SW 1271 (cell line): ENCODE results near the gene RPL22.

Source experiments
- DNase-seq, 2 experiments: peaks; one replicate each; lab custom pipeline; 2025; lab: John Stamatoyannopoulos, UW

RPL22 gene

DNA sequence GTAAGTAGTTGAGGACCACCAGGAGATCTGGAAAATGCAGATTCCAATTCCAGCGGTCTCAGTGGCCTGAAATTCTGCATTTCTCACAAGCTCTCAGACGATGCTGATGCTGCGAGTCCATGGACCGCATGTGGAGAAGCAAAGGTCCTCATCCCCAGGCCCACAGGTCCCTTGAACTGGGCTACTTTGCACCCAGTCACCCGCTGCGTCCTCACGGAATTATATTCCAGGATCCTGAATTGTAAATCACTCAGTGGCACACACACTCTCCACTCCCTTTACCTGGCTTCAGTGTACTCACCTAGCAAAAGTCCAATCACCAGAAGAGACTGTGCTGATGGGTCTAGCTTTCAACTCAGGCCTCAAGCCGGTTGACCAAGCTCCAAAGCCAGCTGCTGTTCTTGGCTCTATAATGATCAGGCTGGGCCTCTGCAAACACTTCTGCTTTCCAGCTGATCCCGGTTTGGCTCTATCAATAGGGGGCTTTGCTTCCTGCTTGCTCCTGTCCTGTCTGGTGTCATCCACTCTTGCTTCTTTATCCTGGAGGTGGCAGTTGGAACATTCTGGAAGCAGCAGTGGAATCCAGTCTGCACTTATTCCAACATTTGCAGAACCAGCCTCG, 904 bp upstream of the RPL22 start:
- no peak for DNase-seq

DNA sequence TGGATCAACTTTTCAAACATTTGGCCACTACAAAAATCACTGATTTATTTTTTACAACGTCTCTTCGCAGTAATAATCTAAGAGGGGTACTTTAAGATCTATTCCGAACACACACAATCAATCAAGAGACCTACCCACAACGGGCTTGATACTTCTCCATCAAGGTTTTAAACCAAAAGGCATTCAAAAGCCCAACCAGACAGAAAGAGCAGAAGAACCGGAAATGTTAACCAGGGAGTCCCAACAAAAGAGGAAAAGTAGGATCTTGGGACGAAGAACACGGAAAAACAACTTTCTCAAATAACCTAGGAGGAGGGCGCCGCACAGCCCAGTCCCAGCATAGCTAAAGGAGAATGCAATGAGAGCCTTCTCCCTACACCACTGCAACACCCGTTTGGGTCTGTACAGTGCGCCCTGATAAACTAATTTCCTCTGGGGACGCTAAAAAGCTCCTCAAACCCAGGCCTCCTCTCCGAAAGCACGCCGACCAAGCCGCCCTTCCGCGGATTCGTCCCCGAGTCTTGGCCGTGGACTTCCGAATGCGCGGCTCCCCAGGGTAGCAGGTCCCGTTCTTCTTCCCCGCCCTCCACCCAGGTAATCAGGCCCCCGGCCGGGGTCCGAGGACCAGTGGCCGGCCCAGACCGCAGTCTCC, 623 bp downstream of the RPL22 start:
- DNase-seq: no peak

DNA sequence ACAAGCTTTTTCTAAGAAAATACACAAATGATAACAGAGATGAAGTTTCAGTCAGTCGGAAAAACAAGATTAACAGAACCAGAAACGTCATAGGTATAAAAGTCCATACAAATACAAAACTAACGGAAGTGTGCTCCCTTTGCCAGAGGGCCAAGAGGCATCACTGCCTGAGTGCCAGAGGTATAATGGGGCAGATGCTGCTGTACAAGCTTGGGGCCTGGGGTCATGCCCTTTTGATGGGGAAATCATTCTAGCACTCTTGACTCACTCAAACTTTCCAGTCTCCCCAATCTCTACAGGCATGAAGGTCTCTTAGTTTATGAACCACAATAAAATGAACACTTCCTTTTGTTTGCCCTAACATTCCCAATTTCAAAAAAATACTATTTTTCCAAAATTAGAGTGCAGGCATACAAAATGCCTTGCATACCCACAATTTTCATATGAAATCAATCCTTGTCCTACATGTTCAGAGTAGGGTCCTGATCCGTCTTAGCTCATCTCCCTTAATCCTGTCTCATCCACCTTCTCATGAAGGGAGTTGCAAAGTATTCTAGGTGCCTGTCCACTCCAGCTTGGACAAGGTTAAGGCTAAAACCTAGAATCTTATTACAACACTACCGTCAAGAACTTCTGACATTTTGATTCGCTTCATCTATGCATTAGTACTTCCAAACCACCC, 1.5 kb downstream of the RPL22 start:
- DNase-seq: no peak

DNA sequence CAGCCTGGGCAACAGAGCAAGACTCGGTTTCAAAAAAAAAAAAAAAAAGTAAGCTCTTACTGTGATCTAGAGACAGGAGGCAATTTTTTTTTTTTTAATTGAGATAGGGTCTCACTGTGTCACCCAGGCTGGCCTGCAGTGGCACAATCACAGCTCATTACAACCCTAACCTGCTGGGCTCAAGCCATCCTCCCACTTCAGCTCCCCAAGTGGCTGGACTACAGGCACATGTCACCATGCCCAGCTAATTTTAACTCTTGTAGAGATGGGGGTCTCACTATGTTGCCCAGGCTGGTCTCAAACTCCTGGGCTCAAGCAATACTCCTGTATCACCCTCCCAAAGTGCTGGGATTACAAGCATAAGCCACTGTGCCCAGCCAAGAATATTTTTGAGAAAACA, 7.4 kb downstream of the RPL22 start:
- DNase-seq: no peak

DNA sequence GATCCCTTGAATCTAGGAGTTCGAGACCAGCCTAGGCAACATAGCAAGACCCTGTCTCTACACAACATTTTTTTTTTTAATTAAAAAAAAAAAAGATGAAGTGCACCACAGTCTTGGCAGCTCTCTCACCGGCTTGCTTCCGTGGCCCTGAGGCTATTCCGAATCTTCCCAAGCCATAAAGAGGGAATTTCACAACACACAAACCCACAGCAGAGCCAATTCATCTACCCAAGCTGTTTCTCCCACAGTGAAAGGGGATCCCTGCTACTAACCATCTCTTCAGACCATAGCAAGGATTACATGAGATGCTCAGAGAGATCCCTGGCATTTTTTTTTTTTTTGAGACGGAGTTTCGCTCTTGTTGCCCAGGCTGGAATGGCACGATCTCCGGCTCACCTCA, 10.9 kb downstream of the RPL22 start:
- no peak for DNase-seq

DNA sequence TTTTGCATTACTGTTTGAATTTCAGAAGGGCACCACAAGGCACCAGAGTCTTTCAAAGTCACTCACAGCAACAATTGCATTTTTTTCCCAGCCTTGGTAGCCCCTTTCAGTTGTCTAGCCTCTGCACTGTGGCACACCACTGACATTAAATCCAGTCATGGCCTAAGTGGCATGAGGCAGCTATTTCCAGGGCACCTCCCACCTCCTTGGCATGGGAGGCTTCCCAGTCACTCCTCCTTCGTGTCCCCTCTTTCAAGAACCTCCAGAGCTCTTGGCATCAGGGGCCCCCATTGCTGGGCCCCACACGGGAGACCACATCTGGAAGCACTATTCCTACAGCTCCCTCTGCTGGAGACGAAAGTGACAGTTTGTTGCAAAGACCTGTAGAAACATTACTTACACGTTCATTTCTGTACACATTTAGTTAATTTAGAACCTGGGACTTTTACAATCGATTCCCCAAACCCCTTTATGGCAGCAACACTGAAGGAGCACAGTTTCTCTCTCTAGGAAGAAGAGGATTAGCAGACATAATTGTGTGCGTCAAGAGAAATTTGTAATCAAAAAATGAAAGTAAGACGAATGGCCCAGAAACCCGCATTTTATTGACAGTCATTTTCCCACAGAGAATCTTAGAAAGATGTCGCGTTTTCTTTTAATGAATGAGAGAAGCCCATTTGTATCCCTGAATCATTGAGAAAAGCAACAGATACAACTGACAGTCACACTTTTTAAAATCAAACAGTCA, 13.6 kb downstream of the RPL22 start:
- DNase-seq: no peak

DNA sequence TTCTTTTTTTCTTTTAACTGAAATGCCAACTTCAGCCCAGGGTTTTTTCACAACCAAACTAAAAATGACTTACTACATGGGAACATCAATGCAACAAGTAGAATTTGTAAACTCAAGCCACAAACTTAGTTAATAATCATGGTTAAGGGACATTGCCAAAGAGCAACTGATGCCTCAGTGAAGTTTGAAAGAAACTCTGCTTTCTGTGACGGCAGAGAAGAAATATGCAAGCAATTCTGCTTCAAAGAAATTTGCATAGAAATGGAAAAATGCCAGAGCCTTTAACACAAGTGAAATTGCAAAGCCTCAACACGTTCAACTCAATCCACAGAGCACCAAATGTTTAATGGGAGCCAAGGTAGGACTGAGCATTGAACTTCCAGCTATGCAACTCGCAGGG, 14.2 kb downstream of the RPL22 start:
- DNase-seq: no peak

DNA sequence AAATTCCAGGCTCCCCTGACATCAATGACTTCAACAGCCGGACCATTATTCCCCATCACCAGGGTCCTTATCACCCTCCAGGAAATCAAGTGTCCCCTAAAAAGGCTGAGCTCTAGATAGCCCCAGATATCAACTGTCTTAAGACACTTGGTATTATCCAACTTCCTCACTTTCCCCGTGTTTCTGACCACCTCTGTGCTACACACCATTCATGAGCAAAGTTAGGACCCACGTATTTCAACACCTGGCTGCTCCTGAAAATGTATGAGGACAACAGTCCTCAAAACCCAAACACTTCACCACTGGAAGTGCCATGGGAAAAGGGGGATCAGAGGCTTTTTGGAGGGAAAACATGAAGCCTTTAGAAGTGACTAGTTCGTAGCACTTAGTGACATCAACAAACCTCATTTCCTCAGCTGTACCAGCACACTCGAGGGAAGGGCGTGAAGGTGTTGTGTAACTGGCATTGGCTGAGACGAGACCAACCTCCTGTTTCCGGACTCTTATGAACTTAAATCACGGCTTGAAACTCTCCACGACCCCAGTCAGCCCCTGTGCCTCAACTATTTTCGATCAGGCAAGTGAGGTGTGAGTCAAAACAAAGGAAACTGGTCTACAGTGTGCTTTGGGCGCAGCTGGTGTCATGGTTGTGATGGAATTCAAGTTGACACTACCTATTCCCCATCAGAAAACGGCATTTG, 15.2 kb downstream of the RPL22 start:
- DNase-seq: no peak

DNA sequence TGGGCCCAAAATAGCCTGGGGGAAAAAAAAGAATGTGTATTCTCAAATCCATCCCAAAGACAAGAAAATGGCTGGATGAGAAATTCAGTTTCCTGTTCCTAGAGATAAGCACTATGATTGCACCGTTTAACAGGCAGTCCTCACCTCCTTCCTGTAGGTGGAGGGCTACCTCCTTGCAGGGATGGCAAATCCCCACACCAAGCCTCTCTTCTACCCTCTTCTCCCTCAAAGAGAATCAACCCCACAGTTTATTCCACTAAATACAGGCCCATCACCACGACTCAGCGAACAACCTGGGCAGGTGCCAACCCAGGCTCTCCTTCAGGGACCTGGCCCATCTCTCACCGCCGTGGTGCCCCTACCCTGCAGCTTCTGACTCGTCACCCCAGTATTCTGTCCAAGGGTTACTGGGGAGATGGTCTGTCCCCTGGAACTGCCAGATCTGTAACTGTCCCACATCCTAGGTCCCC, 15.8 kb downstream of the RPL22 start:
- no peak for DNase-seq

DNA sequence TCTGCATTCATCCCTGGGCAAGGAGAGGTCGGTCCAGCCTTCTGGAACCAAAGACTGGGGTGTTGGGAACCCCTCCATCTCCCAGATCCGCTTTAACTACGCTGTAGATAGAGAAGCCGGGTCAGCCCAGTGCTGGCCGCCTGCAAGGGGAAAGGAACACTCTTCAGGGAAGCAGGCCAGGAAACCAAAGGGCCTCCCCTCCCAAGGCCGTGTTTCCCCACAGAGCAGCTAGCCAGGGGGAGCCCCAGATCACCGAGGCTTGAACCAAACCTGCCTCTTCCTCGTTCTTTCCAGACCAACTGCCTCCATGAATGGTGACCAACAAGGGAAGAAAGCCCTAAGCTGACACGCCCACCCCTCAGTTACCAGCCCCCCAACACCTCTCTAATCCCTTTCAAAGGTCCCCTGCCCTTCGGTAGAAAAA, 18.0 kb downstream of the RPL22 start:
- no peak for DNase-seq

DNA sequence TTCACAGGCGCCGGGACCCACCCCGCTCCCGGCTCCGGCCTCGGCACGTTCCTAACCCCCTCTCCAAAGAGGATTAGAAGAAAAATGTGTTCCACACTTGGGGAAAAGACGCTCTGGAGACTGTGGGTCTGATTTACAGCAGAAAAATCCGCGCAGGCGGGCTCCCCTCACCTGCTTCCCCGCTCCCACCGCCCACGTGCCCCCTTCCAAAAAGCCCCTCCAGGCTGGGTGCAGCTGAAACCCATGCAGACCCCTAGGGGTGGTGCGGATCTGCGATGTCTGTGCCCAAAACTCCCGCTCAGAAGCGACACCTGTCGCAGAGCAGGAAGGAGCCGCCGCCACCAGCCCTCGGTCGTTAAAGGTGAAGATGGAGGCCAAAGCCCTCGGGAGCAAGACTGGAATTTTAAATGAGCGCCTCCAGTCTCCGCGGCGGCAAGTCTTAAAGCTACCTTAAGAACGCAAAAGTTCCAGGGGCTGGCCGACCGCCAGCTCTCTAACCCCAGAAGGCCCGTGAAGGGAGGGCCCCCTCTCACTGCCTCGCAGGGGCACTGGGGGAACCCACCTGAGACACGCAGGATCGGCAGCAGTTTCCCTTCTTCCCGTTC, 18.6 kb downstream of the RPL22 start:
- no peak for DNase-seq

DNA sequence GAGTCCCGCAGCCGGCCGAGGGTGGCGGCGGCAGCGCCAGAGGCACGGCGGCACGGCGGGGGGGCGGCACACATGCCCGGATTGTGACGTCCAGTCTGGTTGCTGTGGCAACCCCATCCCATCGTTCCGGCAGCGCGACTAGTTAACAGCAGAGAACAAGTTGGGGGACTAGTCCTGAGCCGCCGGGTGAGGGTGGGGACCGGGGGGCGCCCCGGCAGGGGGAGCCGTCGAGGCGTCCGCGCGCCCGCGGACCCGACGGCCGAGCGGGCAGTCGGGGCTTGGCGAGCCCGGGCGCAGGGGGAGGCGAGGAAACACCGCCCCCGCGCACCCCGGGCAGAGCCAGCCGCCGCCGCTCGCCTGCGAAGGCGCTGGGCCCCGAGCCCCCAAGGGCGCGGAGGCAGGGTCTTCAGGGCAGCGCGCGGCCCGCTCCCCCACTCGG, 19.1 kb downstream of the RPL22 start, which contains the start of gene CHD5:
Gene CHD5, minus strand, starts transcription at position 54 of the 439 bp plus-strand sequence. CDS start 298 bp downstream, outside the sequence.
- no peak for DNase-seq

DNA sequence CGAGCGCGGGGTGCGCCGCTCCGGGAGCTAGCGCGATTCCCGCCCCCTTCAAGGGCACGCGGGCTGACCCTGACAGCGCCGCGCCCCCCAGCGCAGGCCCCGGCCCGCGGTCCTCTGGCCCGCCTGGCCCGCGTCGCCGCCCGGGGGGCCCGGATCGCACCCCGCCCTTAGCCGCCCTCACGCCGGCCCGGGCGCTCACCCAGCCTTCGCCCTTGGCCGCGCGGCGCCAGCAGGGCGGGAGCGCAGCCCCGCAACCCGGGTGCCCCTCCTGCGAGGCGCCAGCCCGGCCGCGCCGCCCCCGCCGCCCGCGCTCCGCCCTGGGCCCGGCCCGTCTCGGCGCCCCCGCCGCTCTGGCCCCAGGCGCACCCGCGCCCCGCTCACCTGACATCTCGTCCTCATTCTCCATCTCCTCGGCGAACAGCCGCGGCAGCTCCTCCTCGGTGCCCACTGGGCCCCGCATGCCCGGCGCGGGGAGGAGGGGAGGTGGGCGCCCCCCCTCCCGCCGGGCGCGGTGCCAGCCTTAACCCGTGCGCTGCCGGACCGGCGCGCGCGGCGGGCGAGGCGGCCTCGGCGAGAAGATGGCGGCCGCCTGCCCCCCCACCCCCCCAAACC, 19.7 kb downstream of the RPL22 start:
- DNase-seq: no peak

DNA sequence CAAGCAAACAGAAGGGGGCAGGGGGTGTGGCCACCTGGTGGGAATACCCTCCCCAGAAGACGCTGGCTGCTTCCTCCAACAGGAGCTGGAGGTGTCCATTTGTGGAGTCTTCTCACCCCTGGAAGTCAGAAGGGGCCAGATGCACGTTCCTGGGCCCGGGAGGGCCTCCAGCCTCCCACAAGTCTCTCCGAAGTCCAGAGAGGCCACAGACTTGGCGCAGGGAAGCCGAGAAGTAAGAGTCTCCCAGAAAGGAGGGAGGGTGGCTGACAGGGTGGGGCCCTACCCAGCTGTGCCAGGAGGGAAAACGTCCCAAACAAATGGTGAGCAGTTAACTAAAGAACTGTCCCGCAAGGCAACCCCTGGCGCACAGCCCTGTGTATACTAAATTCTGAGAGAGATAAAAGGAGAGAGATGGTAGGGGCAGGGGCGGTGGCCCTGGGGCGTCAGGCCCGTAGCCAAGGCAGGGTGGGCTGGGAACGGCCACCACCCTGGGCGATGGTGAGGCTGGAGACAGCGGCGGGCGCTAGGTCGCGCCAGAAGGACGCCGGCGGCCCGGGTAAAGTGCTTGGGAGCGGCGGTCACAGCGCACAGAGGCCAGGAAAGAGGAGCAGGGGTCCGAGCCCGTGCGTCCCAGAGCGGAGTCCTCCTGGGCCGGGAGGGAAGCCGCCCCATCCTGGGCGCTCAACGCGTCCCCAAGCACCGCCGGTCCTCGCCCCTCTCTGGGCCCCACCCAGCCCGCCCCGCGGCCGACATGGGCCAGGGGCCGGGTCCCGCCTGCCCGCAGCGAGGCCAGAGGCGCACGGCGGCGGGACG, 20.4 kb downstream of the RPL22 start:
- no peak for DNase-seq

DNA sequence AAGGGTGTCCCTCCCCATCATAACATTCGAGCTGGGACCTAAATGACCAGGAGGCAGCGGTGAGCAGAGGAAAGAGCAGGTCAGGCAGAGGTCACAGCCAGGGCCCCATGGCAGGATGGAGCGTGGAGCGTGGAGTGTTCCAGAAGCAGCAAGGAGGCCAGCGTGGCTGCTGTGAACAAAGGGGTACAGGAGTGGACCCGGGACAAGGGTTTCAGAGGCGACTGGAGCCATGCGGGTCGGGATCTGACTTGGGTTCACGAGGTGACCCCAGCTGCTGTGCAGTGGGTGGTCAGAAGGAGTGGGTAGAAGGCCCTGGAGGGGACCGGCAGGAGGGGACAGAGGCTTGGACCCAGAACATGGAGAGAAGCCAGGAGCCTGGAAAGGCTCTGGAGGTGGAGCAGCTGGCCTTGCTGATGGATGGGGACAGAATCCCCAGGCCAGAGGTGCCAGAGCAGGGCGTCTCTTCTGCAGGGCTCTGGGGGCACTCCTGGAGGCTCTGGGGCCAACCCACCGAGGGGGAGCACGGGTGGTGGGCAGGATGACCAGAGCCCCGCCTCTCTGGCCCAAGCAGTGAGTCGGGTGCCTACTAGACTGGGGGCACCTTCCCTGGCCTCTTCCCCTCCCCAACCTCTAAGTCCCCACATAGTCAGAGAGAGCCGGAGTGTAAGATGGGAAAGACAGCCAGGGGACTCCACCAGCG, 21.6 kb downstream of the RPL22 start:
- no peak for DNase-seq

DNA sequence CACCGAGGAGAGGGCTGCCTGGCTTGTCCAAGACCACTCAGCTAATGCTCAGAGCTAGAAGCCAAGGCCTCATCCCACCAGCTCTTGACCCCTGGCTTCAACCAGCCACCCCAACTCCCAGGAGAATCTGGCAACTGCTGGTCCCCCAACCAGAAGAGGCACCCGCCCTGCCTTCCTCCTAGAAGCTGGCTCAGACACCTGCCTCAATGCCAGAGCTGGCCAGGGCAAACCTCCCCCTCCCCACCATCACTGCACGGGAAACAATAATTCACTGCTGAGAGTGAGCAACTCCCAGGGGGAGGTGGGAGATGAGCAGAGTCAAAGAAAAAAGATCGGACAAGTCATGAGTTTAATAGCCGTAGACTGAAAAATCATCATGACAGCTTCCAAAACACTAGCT, 22.6 kb downstream of the RPL22 start:
- no peak for DNase-seq

DNA sequence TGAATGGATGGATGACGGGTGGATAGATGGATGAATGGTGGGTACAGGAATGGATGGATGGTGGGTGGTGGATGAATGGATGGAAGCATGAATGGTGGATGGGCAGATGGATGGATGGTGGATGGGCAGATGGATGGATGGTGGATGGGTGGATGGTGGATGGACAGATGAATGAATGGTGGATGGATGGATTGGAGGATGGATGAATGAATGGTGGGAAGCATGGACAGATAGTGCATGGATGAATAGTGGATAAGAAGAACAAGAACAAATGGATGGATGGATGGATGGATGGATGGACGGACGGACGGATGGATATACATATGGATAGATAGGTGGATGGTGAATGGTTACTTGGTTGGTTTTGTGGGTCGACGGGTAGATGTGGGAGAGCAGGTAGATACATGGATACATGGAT, 24.0 kb downstream of the RPL22 start:
- DNase-seq: no peak

DNA sequence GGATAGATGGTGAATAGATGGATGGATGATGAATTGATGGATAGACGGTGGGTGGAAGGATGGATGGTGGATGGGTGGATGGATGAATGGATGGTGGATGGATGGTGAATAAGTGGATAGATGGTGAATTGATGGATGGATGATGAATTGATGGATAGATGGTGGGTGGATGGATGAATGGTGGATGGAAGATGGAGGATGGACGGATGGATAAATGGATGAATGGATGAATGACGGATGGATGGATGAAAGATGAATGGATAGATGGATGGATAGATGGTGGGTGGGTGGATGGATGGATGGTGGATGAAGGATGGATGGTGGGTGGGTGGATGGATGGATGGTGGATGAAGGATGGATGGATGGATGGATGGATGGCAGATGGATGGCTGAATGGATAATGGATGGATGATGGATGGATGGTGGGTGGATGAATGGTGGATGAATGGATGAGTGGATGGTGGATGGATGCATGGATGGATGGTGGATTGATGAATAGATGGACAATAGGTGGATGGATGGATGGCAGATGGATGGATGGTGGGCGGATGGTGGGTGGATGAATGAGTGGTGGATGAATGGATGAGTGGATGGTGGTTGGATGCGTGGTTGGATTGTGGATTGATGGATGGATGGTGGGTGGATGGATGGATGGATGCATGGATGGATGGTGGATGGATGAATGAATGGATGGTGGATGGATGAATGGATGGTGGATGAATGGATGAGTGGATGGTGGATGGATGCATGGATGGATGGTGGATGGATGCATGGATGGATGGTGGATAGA, 24.6 kb downstream of the RPL22 start:
- DNase-seq: no peak

DNA sequence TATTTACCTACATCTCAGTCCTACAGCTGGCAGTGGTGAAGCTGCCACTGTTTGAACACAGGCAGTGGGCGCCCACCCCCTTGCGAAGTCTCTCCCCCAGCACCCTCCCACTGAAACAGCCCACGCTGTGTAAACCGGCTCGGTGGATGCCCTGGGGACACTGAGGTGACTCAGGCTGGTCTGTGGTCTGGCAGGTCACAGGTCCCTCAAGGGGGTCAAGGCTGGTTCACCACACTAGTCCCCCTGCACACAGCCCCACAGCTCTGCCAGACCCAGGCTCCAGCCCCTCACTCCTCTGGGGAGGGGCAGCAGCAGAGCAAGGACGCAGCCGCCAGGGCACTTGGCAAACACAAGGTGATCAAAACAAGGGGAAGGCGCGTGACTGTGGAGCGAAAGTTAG, 26.8 kb downstream of the RPL22 start:
- no peak for DNase-seq
